CD4-positive, alpha-beta T cell (primary cell): ENCODE measurements around the gene ANKFN1. TPM values are rescaled to one million over a fixed set of nuclear protein-coding genes. Genes with fewer than 3 reads are reported as not detected.

Experiments
- ATAC-seq: fragments of 200-7000 bp; cut with Tn5 transposase; one replicate; pipeline ENCODE4 v1.10.0; 2022; ENCODE audit warnings: mild to moderate bottlenecking; ENCODE audit not compliant: poor library complexity
- CTCF ChIA-PET: fragments of 350-600 bp; sonication (Branson Sonifier 250); formaldehyde crosslinking; loops from one replicate; lab custom pipeline; 2021; ENCODE audit warnings: antibody characterized with exemption, inconsistent platforms; lab: Charles Lee
- POLR2A ChIA-PET: fragments of 350-600 bp; sonication (Branson Sonifier 250); formaldehyde crosslinking; loops from one replicate; lab custom pipeline; 2021; ENCODE audit warnings: antibody characterized with exemption, inconsistent platforms; lab: Charles Lee
- DNase-seq, 14 experiments: peaks; one replicate each; pipeline ENCODE4 v3.0.0-alpha.2; 2013 to 2020; ENCODE audit warnings: mixed read lengths in 2 of 14
- H3K27ac ChIP-seq, 2 donors: one replicate each; pipeline versions ENCODE4 v1.5.1 to v1.7.0; 2013; ENCODE audit warnings: low read length in 2 of 2, low read depth in 1 of 2, mild to moderate bottlenecking in 1 of 2
- H3K27me3 ChIP-seq, 2 experiments: 1 replicate in 1 of 2; 2 replicates in 1 of 2; pipeline versions ENCODE4 v1.6.1 to v1.7.0; 2013; ENCODE audit warnings: low read length in 2 of 2, control low read depth in 1 of 2, mild to moderate bottlenecking in 1 of 2, moderate library complexity in 1 of 2; ENCODE audit not compliant: insufficient read depth in 2 of 2, control insufficient read depth in 1 of 2
- H3K36me3 ChIP-seq: one replicate; pipeline ENCODE4 v1.6.1; 2013; ENCODE audit warnings: low read length, control low read depth; ENCODE audit not compliant: insufficient read depth
- H3K4me1 ChIP-seq: one replicate; pipeline ENCODE4 v1.6.1; 2013; ENCODE audit warnings: low read length, control low read depth; ENCODE audit not compliant: insufficient read depth
- H3K4me3 ChIP-seq: one replicate; pipeline ENCODE4 v1.5.1; 2013; ENCODE audit warnings: mild to moderate bottlenecking, low read length, moderate library complexity
- H3K9me3 ChIP-seq, 2 experiments: 1 replicate in 1 of 2; 2 replicates in 1 of 2; pipeline versions ENCODE4 v1.6.1 to v1.7.0; 2013; ENCODE audit warnings: low read length in 2 of 2, mild to moderate bottlenecking in 2 of 2, control low read depth in 1 of 2, moderate library complexity in 1 of 2; ENCODE audit not compliant: control insufficient read depth in 1 of 2, insufficient read depth in 1 of 2
- H3K27ac Mint-ChIP-seq: one replicate; pipeline ENCODE4 v1.8.0; 2020; ENCODE audit warnings: mixed read lengths
- H3K27me3 Mint-ChIP-seq: one replicate; pipeline ENCODE4 v1.8.0; 2021; ENCODE audit warnings: mixed read lengths
- H3K36me3 Mint-ChIP-seq: one replicate; pipeline ENCODE4 v1.8.0; 2021; ENCODE audit warnings: low read depth, mixed read lengths
- H3K4me1 Mint-ChIP-seq: one replicate; pipeline ENCODE4 v1.8.0; 2021; ENCODE audit warnings: low read depth, mixed read lengths
- H3K4me3 Mint-ChIP-seq: one replicate; pipeline ENCODE4 v1.8.0; 2020; ENCODE audit warnings: mild to moderate bottlenecking, mixed read lengths
- H3K9me3 Mint-ChIP-seq: one replicate; pipeline ENCODE4 v1.8.0; 2020; ENCODE audit warnings: mixed read lengths
- CTCF ChIP-seq: fragments of 200-600 bp; IDR thresholded peaks from one replicate; pipeline ENCODE4 v1.8.0; 2022; ENCODE audit warnings: antibody characterized with exemption, mild to moderate bottlenecking
- intact Hi-C, 2 experiments: fragments of 100-400 bp; cut with DNase I in 1 of 2; cut with micrococcal nuclease in 1 of 2; formaldehyde crosslinking; loops; one replicate each; pipeline versions ENCODE4 v1.15.1 to v1.9.0; 2023 to 2025; cut with DNase I, micrococcal nuclease
- total RNA-seq, 174 experiments: library from RNA in 2 of 174; stranded (reverse) in 2 of 174; gene quantifications; one replicate each; pipeline ENCODE4 v1.2.3 and lab custom pipeline; 2021 to 2026

The ANKFN1 gene
- total RNA-seq, 2 experiments from 2014 or later: not detected

- H3K36me3 ChIP-seq: no peaks in the 10 kb centered on the region
- H3K9me3 Mint-ChIP-seq: no peaks in the 10 kb centered on the region
- H3K36me3 Mint-ChIP-seq: no peaks in the 10 kb centered on the region
- DNase-seq (no peak), ATAC-seq (no peak)
- H3K27me3 Mint-ChIP-seq: no peaks in the 10 kb centered on the region
- no peak for TF ChIP-seq CTCF
- H3K27me3 ChIP-seq: peaks cover 0 to 2% of the 10 kb centered on the region in 2 experiments
- ChIA-PET POLR2A (no interaction called here), CTCF (no interaction called here)
- H3K9me3 ChIP-seq: peaks cover 0 to 4% of the 10 kb centered on the region in 2 experiments
- H3K4me1 Mint-ChIP-seq: no peaks in the 10 kb centered on the region
- no peaks in the 10 kb centered on the region for H3K4me1 ChIP-seq
- H3K27ac ChIP-seq: no peak overlapping the region
- intact Hi-C loops: no loop called here
- no peak overlapping the region for H3K27ac Mint-ChIP-seq
- H3K4me3 ChIP-seq: no peak overlapping the region
- no peak overlapping the region for H3K4me3 Mint-ChIP-seq
Observed at GRCh38 chr17:56114469-56114868, 38.8 kb upstream of the ANKFN1 start.

DNA sequence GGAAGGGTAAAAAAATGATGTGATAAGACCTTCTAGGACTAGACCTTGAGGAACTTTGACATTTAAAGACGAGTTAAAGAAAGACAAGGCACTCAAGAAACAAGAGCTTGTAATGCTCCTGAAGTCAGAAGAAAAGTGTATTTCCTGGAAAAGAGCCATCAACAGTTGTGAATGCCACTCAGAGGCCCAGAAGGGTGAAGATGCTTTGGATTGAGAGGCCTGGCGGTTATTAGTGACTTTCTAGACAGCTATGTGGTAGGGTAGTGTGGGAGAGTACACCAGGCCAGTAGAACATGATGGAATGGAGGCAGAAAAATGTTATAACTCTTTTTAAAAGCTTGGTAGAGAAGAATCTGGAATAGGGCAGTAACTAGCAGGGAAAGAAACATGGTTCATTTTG, 34.1 kb upstream of the ANKFN1 start:
- Histone ChIP-seq H3K36me3 (no peaks in the 10 kb centered on the region), H3K9me3 (no peaks in the 10 kb centered on the region), H3K4me3 (no peak overlapping the region), H3K27ac (no peak overlapping the region), H3K4me1 (no peaks in the 10 kb centered on the region), H3K27me3 (peaks cover 0 to 7% of the 10 kb centered on the region in 2 experiments)
- no peak overlapping the region for H3K27ac Mint-ChIP-seq
- no peak overlapping the region for H3K4me3 Mint-ChIP-seq
- H3K27me3 Mint-ChIP-seq: no peaks in the 10 kb centered on the region
- ChIA-PET POLR2A (no interaction called here), CTCF (no interaction called here)
- H3K4me1 Mint-ChIP-seq: no peaks in the 10 kb centered on the region
- no peak for TF ChIP-seq CTCF
- no peaks in the 10 kb centered on the region for H3K9me3 Mint-ChIP-seq
- intact Hi-C loops: no loop called here
- ATAC-seq: no peak
- no peaks in the 10 kb centered on the region for H3K36me3 Mint-ChIP-seq
- no peak for DNase-seq

DNA sequence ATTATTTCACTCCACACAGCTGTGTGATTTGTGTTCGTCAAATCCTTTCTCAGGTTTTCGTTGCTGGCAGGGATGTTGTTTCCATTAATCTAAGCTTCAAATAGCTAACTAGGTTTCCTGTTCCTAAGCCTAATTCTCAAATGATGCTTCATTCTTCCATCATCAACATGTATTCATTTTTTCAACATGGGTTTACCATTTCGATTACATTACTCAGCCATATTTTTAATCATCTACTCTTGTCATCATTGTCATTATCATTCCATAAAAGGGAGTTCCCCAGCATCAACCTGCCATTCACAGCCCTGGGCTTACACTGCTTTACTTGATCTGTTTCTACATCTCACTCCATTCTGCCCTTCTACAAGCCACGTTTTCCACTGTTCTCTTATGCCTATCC, 33.3 kb upstream of the ANKFN1 start:
- no peak for TF ChIP-seq CTCF
- Mint-ChIP-seq H3K27me3 (no peaks in the 10 kb centered on the region), H3K4me3 (no peak overlapping the region), H3K36me3 (no peaks in the 10 kb centered on the region), H3K9me3 (no peaks in the 10 kb centered on the region), H3K4me1 (no peaks in the 10 kb centered on the region), H3K27ac (no peak overlapping the region)
- Histone ChIP-seq H3K27ac (no peak overlapping the region), H3K36me3 (no peaks in the 10 kb centered on the region), H3K27me3 (peaks cover 0 to 7% of the 10 kb centered on the region in 2 experiments), H3K4me3 (no peak overlapping the region), H3K9me3 (no peaks in the 10 kb centered on the region), H3K4me1 (no peaks in the 10 kb centered on the region)
- no peak for DNase-seq
- POLR2A ChIA-PET: no interaction called here
- intact Hi-C loops: loop anchor here in 1 of 2 experiments (5.0 kb wide), 1 partner anchor 597 kb away; no protein-coding TSS in a partner anchor
- ATAC-seq: no peak
- CTCF ChIA-PET: no interaction called here
